HCT116 (cell line): ENCODE measurements around the gene RASSF6. TPM values are rescaled to one million over a fixed set of nuclear protein-coding genes. Genes with fewer than 3 reads are reported as not detected.

ENCODE experiments used
- ATAC-seq: fragments of 200-7000 bp; cut with Tn5 transposase; 2 replicates; pipeline ENCODE4 v1.9.1; 2020; ENCODE audit warnings: mild to moderate bottlenecking, moderate library complexity
- BruUV-seq: library from RNA; stranded (reverse); fragments of 400-500 nt; replicated peaks from 2 replicates; lab custom pipeline; 2021; lab: Mats Ljungman, UMichigan
- CTCF ChIA-PET: fragments of 300-600 bp; sonication (Branson Sonifier 250); formaldehyde crosslinking; loops from one replicate; lab custom pipeline; 2021; ENCODE audit warnings: antibody characterized with exemption; lab: Charles Lee
- POLR2A ChIA-PET: fragments of 300-600, 350-600 bp; sonication (Branson Sonifier 250); formaldehyde crosslinking; loops from one replicate; lab custom pipeline; 2021; ENCODE audit warnings: antibody characterized with exemption; lab: Charles Lee
- RAD21 ChIA-PET, 2 experiments: fragments of 300-600 bp; sonication (Branson Sonifier 250); formaldehyde crosslinking; loops; one replicate each; lab custom pipeline; 2023; ENCODE audit warnings: low total read pairs in 2 of 2; ENCODE audit not compliant: uncharacterized antibody in 2 of 2, unreplicated experiment in 2 of 2, low non-redundant PET in 1 of 2; lab: Charles Lee
- DNase-seq: peaks from one replicate; pipeline ENCODE4 v3.0.0-alpha.2; 2010; ENCODE audit warnings: low read depth, low spot score
- H2AFZ ChIP-seq: fragments of 200-600 bp; shearing (Covaris generic), sonication (generic); 2 replicates; pipeline ENCODE4 v1.6.1; 2017; ENCODE audit warnings: low read depth, mixed run types, mixed read lengths, antibody characterized with exemption, low read length; ENCODE audit not compliant: poor library complexity, severe bottlenecking
- H3K27ac ChIP-seq: 2 replicates; pipeline ENCODE4 v1.5.1; 2012; ENCODE audit warnings: low read depth, low read length
- H3K27me3 ChIP-seq: fragments of 200-600 bp; sonication (generic); 2 replicates; pipeline ENCODE4 v1.6.1; 2016; ENCODE audit warnings: mixed run types, low read length, mixed read lengths; ENCODE audit not compliant: insufficient read depth
- H3K36me3 ChIP-seq, 2 experiments: fragments of 200-500 bp in 1 of 2; fragments of 200-600 bp in 1 of 2; sonication (Bioruptor generic) in 1 of 2; sonication (generic) in 1 of 2; 2 replicates each; pipeline versions ENCODE4 v1.5.1 to v1.6.1; 2014 to 2016; ENCODE audit warnings: low read length in 2 of 2, inconsistent platforms in 1 of 2, mixed read lengths in 1 of 2, mixed run types in 1 of 2; ENCODE audit not compliant: insufficient read depth in 2 of 2, control insufficient read depth in 1 of 2
- H3K4me1 ChIP-seq, 2 experiments: fragments of 200-600 bp in 1 of 2; sonication (generic) in 1 of 2; 2 replicates each; pipeline versions ENCODE4 v1.5.1 to v1.6.1; 2012 to 2017; ENCODE audit warnings: low read length in 2 of 2, inconsistent platforms in 1 of 2, mild to moderate bottlenecking in 1 of 2, mixed read lengths in 1 of 2, mixed run types in 1 of 2, moderate library complexity in 1 of 2; ENCODE audit not compliant: insufficient read depth in 2 of 2, control insufficient read depth in 1 of 2
- H3K4me2 ChIP-seq: fragments of 200-600 bp; sonication (generic); 2 replicates; pipeline ENCODE4 v1.6.1; 2017; ENCODE audit warnings: mixed run types, low read length, mixed read lengths
- H3K4me3 ChIP-seq, 2 experiments: fragments of 200-600 bp in 1 of 2; sonication (generic) in 1 of 2; replicated peaks in 1 of 2; 2 replicates each; pipeline ENCODE4 v1.5.1; 2011 to 2016; ENCODE audit warnings: low read length in 2 of 2, control low read depth in 1 of 2, low read depth in 1 of 2, mild to moderate bottlenecking in 1 of 2, mixed read lengths in 1 of 2, mixed run types in 1 of 2
- H3K79me2 ChIP-seq: fragments of 200-600 bp; sonication (generic); 2 replicates; pipeline ENCODE4 v1.6.1; 2017; ENCODE audit warnings: mild to moderate bottlenecking, mixed run types, low read length, moderate library complexity, mixed read lengths; ENCODE audit not compliant: insufficient read depth
- H3K9ac ChIP-seq: fragments of 200-600 bp; sonication (generic); 2 replicates; pipeline ENCODE4 v1.6.1; 2016; ENCODE audit warnings: low read length, mixed read lengths
- H3K9me2 ChIP-seq: fragments of 200-600 bp; sonication (generic), shearing (Covaris generic); 2 replicates; pipeline ENCODE4 v1.6.1; 2017; ENCODE audit warnings: mixed run types, mild to moderate bottlenecking, moderate library complexity; ENCODE audit not compliant: insufficient read depth
- H3K9me3 ChIP-seq, 2 experiments: fragments of 200-500 bp in 1 of 2; fragments of 200-600 bp in 1 of 2; sonication (Bioruptor generic) in 1 of 2; sonication (generic) in 1 of 2; 2 replicates each; pipeline ENCODE4 v1.6.1; 2014 to 2017; ENCODE audit warnings: low read length in 2 of 2, mixed read lengths in 2 of 2, inconsistent platforms in 1 of 2, low read depth in 1 of 2, mild to moderate bottlenecking in 1 of 2, mixed run types in 1 of 2, moderate library complexity in 1 of 2; ENCODE audit not compliant: control insufficient read depth in 1 of 2, insufficient read depth in 1 of 2
- H4K20me1 ChIP-seq: fragments of 200-600 bp; sonication (generic), shearing (Covaris generic); 2 replicates; pipeline ENCODE4 v1.6.1; 2017; ENCODE audit warnings: mixed run types, mild to moderate bottlenecking, moderate library complexity; ENCODE audit not compliant: insufficient read depth
- CBX3 ChIP-seq: IDR thresholded peaks from 2 replicates; pipeline ENCODE4 v1.6.1; 2012; ENCODE audit warnings: low read depth
- EGR1 ChIP-seq: IDR thresholded peaks from 2 replicates; pipeline ENCODE4 v1.6.1; 2012; ENCODE audit warnings: low read depth
- EZH2 ChIP-seq: fragments of 200-600 bp; sonication (generic); IDR thresholded peaks from 2 replicates; pipeline ENCODE4 v1.6.1; 2017; ENCODE audit warnings: antibody characterized with exemption, mixed run types
- EZH2phosphoT487 ChIP-seq: fragments of 200-600 bp; IDR thresholded peaks from 2 replicates; pipeline ENCODE4 v1.6.1; 2018; ENCODE audit warnings: antibody characterized with exemption, borderline replicate concordance
- FOSL1 ChIP-seq: IDR thresholded peaks from 2 replicates; pipeline ENCODE4 v1.6.1; 2012; ENCODE audit warnings: low read depth
- JUND ChIP-seq: IDR thresholded peaks from 2 replicates; pipeline ENCODE4 v1.6.1; 2012
- POLR2AphosphoS5 ChIP-seq: IDR thresholded peaks from 2 replicates; pipeline ENCODE4 v1.6.1; 2011; ENCODE audit warnings: mild to moderate bottlenecking, low read depth, low read length, moderate library complexity
- RAD21 ChIP-seq: IDR thresholded peaks from 2 replicates; pipeline ENCODE4 v1.6.1; 2012; ENCODE audit warnings: low read depth, mild to moderate bottlenecking
- SIN3A ChIP-seq: IDR thresholded peaks from 2 replicates; pipeline ENCODE4 v1.6.1; 2012; ENCODE audit warnings: low read depth
- SP1 ChIP-seq: IDR thresholded peaks from 2 replicates; pipeline ENCODE4 v1.6.1; 2012; ENCODE audit warnings: low read depth
- SRF ChIP-seq: IDR thresholded peaks from 2 replicates; pipeline ENCODE4 v1.6.1; 2012; ENCODE audit warnings: low read depth
- TCF7L2 ChIP-seq: IDR thresholded peaks from 2 replicates; pipeline ENCODE4 v1.7.0; 2011; ENCODE audit warnings: borderline replicate concordance, inconsistent platforms; ENCODE audit not compliant: insufficient read depth, insufficient read length; ENCODE audit errors: extremely low read depth
- YY1 ChIP-seq: IDR thresholded peaks from 2 replicates; pipeline ENCODE4 v1.6.1; 2011; ENCODE audit warnings: low read length, low read depth, moderate library complexity, mild to moderate bottlenecking; ENCODE audit not compliant: insufficient replicate concordance; ENCODE audit errors: extremely low read depth
- ZNF274 ChIP-seq: fragments of 200-500 bp; sonication (Bioruptor generic); IDR thresholded peaks from 2 replicates; pipeline ENCODE4 v1.6.1; 2014; ENCODE audit warnings: mild to moderate bottlenecking, low read depth, low read length, inconsistent platforms
- intact Hi-C: fragments of 100-400 bp; cut with micrococcal nuclease; formaldehyde crosslinking; loops from 2 replicates; pipeline ENCODE4 v1.10.0; 2022
- total RNA-seq: library from RNA; stranded (reverse); gene quantifications from one replicate; pipeline ENCODE4 v1.2.1, GENCODE V29; 2021; ENCODE audit not compliant: unreplicated experiment
- TF ChIP-seq, protein P1 (sequence below), 3 experiments: fragments of 200-600 bp in 1 of 3; sonication (generic) in 1 of 3; IDR thresholded peaks in 2 of 3; conservative IDR thresholded peaks in 1 of 3; 2 replicates each; pipeline ENCODE4 v1.5.1; 2012 to 2017; ENCODE audit warnings: low read depth in 2 of 3, low read length in 2 of 3, antibody characterized with exemption in 1 of 3, borderline replicate concordance in 1 of 3, control low read depth in 1 of 3, mild to moderate bottlenecking in 1 of 3, mixed read lengths in 1 of 3, mixed run types in 1 of 3, moderate library complexity in 1 of 3; ENCODE audit not compliant: insufficient read depth in 1 of 3
- TF ChIP-seq, protein P2 (sequence below): IDR thresholded peaks from 2 replicates; pipeline ENCODE4 v1.6.1; 2012
- TF ChIP-seq, protein P3 (sequence below): IDR thresholded peaks from 2 replicates; pipeline ENCODE4 v1.6.1; 2012

RASSF6 gene
- total RNA-seq, 1 experiment from 2014 or later, result 1.1 TPM

DNA sequence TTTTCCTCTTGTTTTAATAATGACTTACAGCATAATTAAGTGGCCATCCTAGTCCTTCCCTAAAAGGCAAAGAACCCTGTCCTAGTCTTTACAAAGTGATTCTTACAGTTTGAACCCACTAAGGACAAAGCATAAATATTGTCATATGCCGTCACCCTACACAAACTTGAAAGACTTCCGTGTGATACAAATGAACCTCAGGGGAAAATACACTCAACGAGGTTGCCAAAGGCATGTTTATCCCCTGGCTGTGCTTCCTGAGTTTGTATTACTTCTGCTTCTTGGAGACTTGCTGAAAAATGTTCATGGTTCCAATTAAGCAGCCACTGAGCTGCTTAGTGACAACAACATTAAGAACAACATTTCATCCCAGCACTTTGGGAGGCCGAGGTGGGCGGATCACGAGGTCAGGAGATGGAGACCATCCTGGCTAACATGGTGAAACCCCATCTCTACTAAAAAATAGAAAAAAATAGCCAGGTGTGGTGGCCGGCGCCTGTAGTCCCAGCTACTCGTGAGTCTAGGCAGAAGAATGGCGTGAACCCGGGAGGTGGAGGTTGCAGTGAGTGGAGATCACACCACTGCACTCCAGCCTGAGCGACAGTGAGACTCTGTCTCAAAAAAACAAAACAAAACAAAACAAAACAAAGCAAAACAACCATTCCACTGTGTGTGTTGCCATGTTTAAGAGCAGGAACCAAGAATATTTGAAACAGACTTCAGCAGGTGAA is 16.2 kb downstream of the RASSF6 start:
- RAD21 ChIA-PET, result no interaction called here
- no peaks in the 10 kb centered on the region for H3K9me3 ChIP-seq
- intact Hi-C loops, result no loop called here
- no peak for DNase-seq
- no peaks in the 10 kb centered on the region for H3K9me2 ChIP-seq
- no peaks in the 10 kb centered on the region for H3K79me2 ChIP-seq
- no peak for ATAC-seq
- H3K4me2 ChIP-seq, result no peak overlapping the region
- peaks cover 11 to 23% of the 10 kb centered on the region in 2 experiments; a peak in 3 of 4 replicates for H3K4me1 ChIP-seq
- no peaks in the 10 kb centered on the region for H3K36me3 ChIP-seq
- TF ChIP-seq FOSL1 (no peak), POLR2AphosphoS5 (no peak), YY1 (no peak), ZNF274 (no peak), EGR1 (no peak), CBX3 (no peak), EZH2phosphoT487 (no peak), SRF (no peak), JUND (no peak), SIN3A (no peak), RAD21 (no peak), TCF7L2 (no peak), EZH2 (no peak), SP1 (no peak)
- TF ChIP-seq, protein P1, sequence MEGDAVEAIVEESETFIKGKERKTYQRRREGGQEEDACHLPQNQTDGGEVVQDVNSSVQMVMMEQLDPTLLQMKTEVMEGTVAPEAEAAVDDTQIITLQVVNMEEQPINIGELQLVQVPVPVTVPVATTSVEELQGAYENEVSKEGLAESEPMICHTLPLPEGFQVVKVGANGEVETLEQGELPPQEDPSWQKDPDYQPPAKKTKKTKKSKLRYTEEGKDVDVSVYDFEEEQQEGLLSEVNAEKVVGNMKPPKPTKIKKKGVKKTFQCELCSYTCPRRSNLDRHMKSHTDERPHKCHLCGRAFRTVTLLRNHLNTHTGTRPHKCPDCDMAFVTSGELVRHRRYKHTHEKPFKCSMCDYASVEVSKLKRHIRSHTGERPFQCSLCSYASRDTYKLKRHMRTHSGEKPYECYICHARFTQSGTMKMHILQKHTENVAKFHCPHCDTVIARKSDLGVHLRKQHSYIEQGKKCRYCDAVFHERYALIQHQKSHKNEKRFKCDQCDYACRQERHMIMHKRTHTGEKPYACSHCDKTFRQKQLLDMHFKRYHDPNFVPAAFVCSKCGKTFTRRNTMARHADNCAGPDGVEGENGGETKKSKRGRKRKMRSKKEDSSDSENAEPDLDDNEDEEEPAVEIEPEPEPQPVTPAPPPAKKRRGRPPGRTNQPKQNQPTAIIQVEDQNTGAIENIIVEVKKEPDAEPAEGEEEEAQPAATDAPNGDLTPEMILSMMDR (IDR thresholded peaks at IDR 0.05 in 2 of 3, conservative IDR thresholded peaks at IDR 0.05 in 1 of 3; ENCODE audit: borderline replicate concordance in 1 of 3, insufficient read depth in 1 of 3, low read depth in 2 of 3, low read length in 2 of 3), result no peak
- TF ChIP-seq, protein P2, sequence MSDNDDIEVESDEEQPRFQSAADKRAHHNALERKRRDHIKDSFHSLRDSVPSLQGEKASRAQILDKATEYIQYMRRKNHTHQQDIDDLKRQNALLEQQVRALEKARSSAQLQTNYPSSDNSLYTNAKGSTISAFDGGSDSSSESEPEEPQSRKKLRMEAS, result no peak
- TF ChIP-seq, protein P3, sequence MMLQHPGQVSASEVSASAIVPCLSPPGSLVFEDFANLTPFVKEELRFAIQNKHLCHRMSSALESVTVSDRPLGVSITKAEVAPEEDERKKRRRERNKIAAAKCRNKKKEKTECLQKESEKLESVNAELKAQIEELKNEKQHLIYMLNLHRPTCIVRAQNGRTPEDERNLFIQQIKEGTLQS, result no peak
- no peaks in the 10 kb centered on the region for H4K20me1 ChIP-seq
- CTCF ChIA-PET, result interaction anchor here (1.4 kb wide), 1 partner anchor 31 kb away, joined by 3 read pairs; no protein-coding TSS in a partner anchor
- H3K27me3 ChIP-seq, result no peaks in the 10 kb centered on the region
- no peak overlapping the region for H2AFZ ChIP-seq
- H3K9ac ChIP-seq, result no peak overlapping the region
- BruUV-seq, result no TSS peak
- no peak overlapping the region for H3K27ac ChIP-seq
- POLR2A ChIA-PET, result no interaction called here
- H3K4me3 ChIP-seq, result no peak overlapping the region
